H9 (cell line): ENCODE measurements around the gene DLX1. TPM values are rescaled to one million over a fixed set of nuclear protein-coding genes. Genes with fewer than 3 reads are reported as not detected.

Source experiments
- DNase-seq: peaks from one replicate; pipeline ENCODE4 v3.0.0-alpha.2; 2017
- H2AFZ ChIP-seq: one replicate; pipeline ENCODE4 v1.6.1; 2013; ENCODE audit warnings: mild to moderate bottlenecking, low read length, control low read depth, moderate library complexity
- H2AK5ac ChIP-seq: 2 replicates; pipeline ENCODE4 v1.6.1; 2013; ENCODE audit warnings: low read length, control low read depth, mixed read lengths; ENCODE audit not compliant: insufficient read length
- H2BK120ac ChIP-seq: one replicate; pipeline ENCODE4 v1.6.1; 2013; ENCODE audit warnings: low read depth, mild to moderate bottlenecking, low read length, control low read depth, inconsistent platforms; ENCODE audit not compliant: poor library complexity, severe bottlenecking
- H2BK12ac ChIP-seq: 2 replicates; pipeline ENCODE4 v1.6.1; 2013; ENCODE audit warnings: low read length, control low read depth, mixed read lengths, low read depth; ENCODE audit not compliant: insufficient read length
- H2BK15ac ChIP-seq: 2 replicates; pipeline ENCODE4 v1.6.1; 2013; ENCODE audit warnings: low read depth, low read length, control low read depth
- H2BK20ac ChIP-seq: one replicate; pipeline ENCODE4 v1.6.1; 2013; ENCODE audit warnings: low read depth, mild to moderate bottlenecking, low read length, control low read depth, inconsistent platforms; ENCODE audit not compliant: poor library complexity, severe bottlenecking
- H2BK5ac ChIP-seq: 2 replicates; pipeline ENCODE4 v1.6.1; 2013; ENCODE audit warnings: low read length, control low read depth, mixed read lengths; ENCODE audit not compliant: insufficient read length
- H3K14ac ChIP-seq: 2 replicates; pipeline ENCODE4 v1.6.1; 2013; ENCODE audit warnings: low read length, control low read depth; ENCODE audit not compliant: insufficient read depth
- H3K18ac ChIP-seq: 2 replicates; pipeline ENCODE4 v1.6.1; 2013; ENCODE audit warnings: low read depth, mild to moderate bottlenecking, mixed read lengths, low read length, control low read depth; ENCODE audit not compliant: insufficient read length
- H3K23ac ChIP-seq: 2 replicates; pipeline ENCODE4 v1.6.1; 2013; ENCODE audit warnings: low read length, control low read depth, mixed read lengths, low read depth; ENCODE audit not compliant: insufficient read length
- H3K23me2 ChIP-seq: 2 replicates; pipeline ENCODE4 v1.6.1; 2013; ENCODE audit warnings: low read depth, mild to moderate bottlenecking, mixed read lengths, low read length, control low read depth; ENCODE audit not compliant: insufficient read length, poor library complexity, severe bottlenecking
- H3K27ac ChIP-seq: 2 replicates; pipeline ENCODE4 v1.5.1; 2013; ENCODE audit warnings: low read length, control low read depth, mixed read lengths, low read depth; ENCODE audit not compliant: insufficient read length
- H3K27me3 ChIP-seq: 2 replicates; pipeline ENCODE4 v1.6.1; 2013; ENCODE audit warnings: low read length, control low read depth, inconsistent platforms; ENCODE audit not compliant: insufficient read depth
- H3K4ac ChIP-seq: 2 replicates; pipeline ENCODE4 v1.6.1; 2013; ENCODE audit warnings: low read depth, mild to moderate bottlenecking, control low read depth, inconsistent platforms, low read length, moderate library complexity
- H3K4me1 ChIP-seq: 2 replicates; pipeline ENCODE4 v1.6.1; 2013; ENCODE audit warnings: low read length, control low read depth, inconsistent platforms; ENCODE audit not compliant: insufficient read depth
- H3K4me2 ChIP-seq: 2 replicates; pipeline ENCODE4 v1.6.1; 2013; ENCODE audit warnings: low read length, control low read depth, mixed read lengths; ENCODE audit not compliant: insufficient read length, insufficient read depth
- H3K56ac ChIP-seq: 2 replicates; pipeline ENCODE4 v1.6.1; 2013; ENCODE audit warnings: low read depth, mild to moderate bottlenecking, mixed read lengths, low read length, control low read depth; ENCODE audit not compliant: insufficient read length
- H3K79me1 ChIP-seq: 2 replicates; pipeline ENCODE4 v1.6.1; 2013; ENCODE audit warnings: low read depth, mild to moderate bottlenecking, moderate library complexity, low read length, control low read depth, inconsistent platforms; ENCODE audit not compliant: insufficient read depth, poor library complexity, severe bottlenecking
- H3K79me2 ChIP-seq: 2 replicates; pipeline ENCODE4 v1.6.1; 2013; ENCODE audit warnings: low read length, control low read depth, inconsistent platforms; ENCODE audit not compliant: insufficient read depth
- H3K9ac ChIP-seq: 2 replicates; pipeline ENCODE4 v1.6.1; 2013; ENCODE audit warnings: low read length, control low read depth, mixed read lengths; ENCODE audit not compliant: insufficient read length; ENCODE audit errors: extremely low read depth
- H3K9me3 ChIP-seq: one replicate; pipeline ENCODE4 v1.6.1; 2013; ENCODE audit warnings: low read depth, low read length, inconsistent platforms; ENCODE audit not compliant: control insufficient read depth
- H3T11ph ChIP-seq: one replicate; pipeline ENCODE4 v1.6.1; 2013; ENCODE audit warnings: mild to moderate bottlenecking, low read length, control low read depth, inconsistent platforms
- H4K20me1 ChIP-seq: one replicate; pipeline ENCODE4 v1.6.1; 2013; ENCODE audit not compliant: control insufficient read depth, insufficient read length, insufficient read depth
- H4K5ac ChIP-seq: 2 replicates; pipeline ENCODE4 v1.6.1; 2013; ENCODE audit warnings: low read depth, mild to moderate bottlenecking, mixed read lengths, low read length, control low read depth; ENCODE audit not compliant: insufficient read length
- H4K8ac ChIP-seq: replicated peaks from 2 replicates; pipeline ENCODE4 v1.6.1; 2013; ENCODE audit warnings: low read length, control low read depth, mixed read lengths, low read depth; ENCODE audit not compliant: insufficient read length
- H4K91ac ChIP-seq: 2 replicates; pipeline ENCODE4 v1.6.1; 2013; ENCODE audit warnings: low read depth, mild to moderate bottlenecking, moderate library complexity, mixed read lengths, low read length, control low read depth; ENCODE audit not compliant: insufficient read length
- H3K27ac Mint-ChIP-seq, 3 experiments: 2 replicates in 2 of 3; 3 replicates in 1 of 3; pipeline ENCODE4 v1.8.0; 2020 to 2021; ENCODE audit warnings: mixed read lengths in 3 of 3, mild to moderate bottlenecking in 1 of 3, moderate library complexity in 1 of 3
- H3K27me3 Mint-ChIP-seq: 2 replicates; pipeline ENCODE4 v1.8.0; 2021; ENCODE audit warnings: low read depth, mild to moderate bottlenecking, moderate library complexity, mixed read lengths
- H3K36me3 Mint-ChIP-seq, 3 experiments: 2 replicates in 2 of 3; 3 replicates in 1 of 3; pipeline ENCODE4 v1.8.0; 2020 to 2021; ENCODE audit warnings: low read depth in 3 of 3, mixed read lengths in 3 of 3; ENCODE audit not compliant: insufficient read depth in 1 of 3
- H3K4me1 Mint-ChIP-seq, 2 experiments: 2 replicates each; pipeline ENCODE4 v1.8.0; 2020; ENCODE audit warnings: mixed read lengths in 2 of 2
- H3K4me3 Mint-ChIP-seq, 2 experiments: 2 replicates in 1 of 2; 3 replicates in 1 of 2; pipeline ENCODE4 v1.8.0; 2020 to 2021; ENCODE audit warnings: mild to moderate bottlenecking in 2 of 2, mixed read lengths in 2 of 2, moderate library complexity in 1 of 2
- H3K9me3 Mint-ChIP-seq, 2 experiments: 2 replicates in 1 of 2; 3 replicates in 1 of 2; pipeline ENCODE4 v1.8.0; 2020; ENCODE audit warnings: mild to moderate bottlenecking in 2 of 2, mixed read lengths in 2 of 2, moderate library complexity in 1 of 2
- CTCF ChIP-seq: fragments of 200-600 bp; sonication (generic); conservative IDR thresholded peaks from 3 replicates; pipeline ENCODE4 v1.8.0; 2021; ENCODE audit warnings: antibody characterized with exemption, mild to moderate bottlenecking
- WGBS: extraction: QIAGEN DNeasy Blood & Tissue Kit; methylation state at CpG from one replicate; pipeline ENCODE4 v1.1.7; 2013; ENCODE audit warnings: missing lambda C conversion rate, low lambda C conversion rate, mixed read lengths; ENCODE audit not compliant: insufficient read length; ENCODE audit errors: extremely low coverage; 5-methylcytosine and 5-hydroxymethylcytosine counted together
- total RNA-seq: library from RNA; stranded (reverse); gene quantifications from 2 replicates; pipeline ENCODE4 v1.2.1, GENCODE V29; 2021

The DLX1 gene
- total RNA-seq, 1 experiment from 2014 or later = not detected

DNA sequence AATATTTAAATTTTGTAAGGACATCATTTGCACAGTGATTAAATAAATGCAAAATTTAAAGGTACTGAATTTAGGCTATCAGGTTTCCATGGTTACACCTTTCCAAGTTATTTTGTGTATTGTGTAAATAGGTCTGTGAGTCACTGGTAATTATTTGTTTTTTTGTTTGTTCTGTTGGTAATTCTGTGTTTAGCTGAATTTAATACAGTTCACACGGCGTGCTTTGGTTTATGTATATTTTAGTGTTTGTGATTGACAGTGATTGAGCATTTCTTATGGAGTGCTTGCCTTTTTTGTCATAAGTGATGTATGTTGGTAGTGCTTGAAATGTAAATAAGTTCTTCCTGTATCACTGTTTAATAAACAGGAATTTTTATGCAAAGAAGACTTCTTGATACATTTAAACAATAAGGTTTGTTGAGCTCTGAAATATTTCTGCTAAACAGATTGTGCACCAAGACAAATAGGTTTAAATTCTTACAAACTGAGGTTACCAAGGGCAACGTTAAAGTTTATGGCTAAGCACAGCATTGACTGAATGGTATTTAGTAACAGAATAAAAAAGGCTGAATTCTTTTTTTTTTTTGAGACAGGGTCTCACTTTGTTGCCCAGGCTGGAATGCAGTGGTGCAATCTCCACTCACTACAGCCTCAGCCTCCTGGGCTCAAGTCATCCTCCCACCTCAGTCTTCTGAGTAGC lies 38.3 kb upstream of the DLX1 start:
- Histone ChIP-seq H4K8ac (no peak overlapping the region), H4K5ac (no peak overlapping the region), H3K79me1 (no peaks in the 10 kb centered on the region), H3K4me2 (no peak overlapping the region), H3K23ac (no peak overlapping the region), H3K27me3 (no peaks in the 10 kb centered on the region), H3K27ac (no peak overlapping the region), H2AFZ (no peak overlapping the region), H2BK15ac (no peak overlapping the region), H2BK20ac (no peak overlapping the region), H3K4me1 (no peaks in the 10 kb centered on the region), H2BK12ac (no peak overlapping the region), H3K23me2 (no peaks in the 10 kb centered on the region), H3K56ac (no peak overlapping the region), H2AK5ac (no peak overlapping the region), H3K9me3 (no peaks in the 10 kb centered on the region), H3K4ac (no peak overlapping the region), H4K91ac (no peak overlapping the region), H2BK120ac (no peak overlapping the region), H4K20me1 (no peaks in the 10 kb centered on the region), H3T11ph (no peak overlapping the region), H2BK5ac (no peak overlapping the region), H3K14ac (no peak overlapping the region), H3K18ac (no peak overlapping the region), H3K9ac (no peak overlapping the region), H3K79me2 (no peaks in the 10 kb centered on the region)
- Mint-ChIP-seq H3K4me1 (no peaks in the 10 kb centered on the region), H3K4me3 (no peak overlapping the region), H3K27ac (peak overlapping the region in 2 of 3 experiments; percentile 14 to 35; a peak in 1 of 7 replicates), H3K36me3 (no peaks in the 10 kb centered on the region), H3K9me3 (no peaks in the 10 kb centered on the region), H3K27me3 (no peaks in the 10 kb centered on the region)
- no CpG with 5 or more reads among the region's 3 CpGs for WGBS
- no peak for TF ChIP-seq CTCF
- no peak for DNase-seq
